GM04504 (cell line): ENCODE results near the gene DLK2.
"Not testable (repeated sequence)": the region's sequence is repeated elsewhere in the genome, so short reads cannot be mapped to it uniquely, and the experiment has no call there.

ENCODE experiments used
- DNase-seq: peaks from one replicate; pipeline ENCODE4 v3.0.0-alpha.2; 2012; ENCODE audit warnings: low read depth

DLK2 gene

GRCh38 chr6:43455531-43456428 is at the start of gene DLK2:
Gene DLK2 (minus strand): TSS chr6:43455548. CDS start chr6:43454825, 723 bp downstream.
- DNase-seq = no peak

GRCh38 chr6:43503443-43503842 is 48.1 kb upstream of the DLK2 start:
- no peak for DNase-seq

- no peak for DNase-seq
Measured at GRCh38 chr6:43502666-43503065, 47.3 kb upstream of the DLK2 start.

- no peak for DNase-seq
Measured at GRCh38 chr6:43500921-43501320, 45.6 kb upstream of the DLK2 start.

GRCh38 chr6:43499028-43499815 is 43.9 kb upstream of the DLK2 start:
- no peak for DNase-seq

GRCh38 chr6:43498291-43498690 is 42.9 kb upstream of the DLK2 start:
- DNase-seq = not testable (repeated sequence)

- no peak for DNase-seq
Measured at GRCh38 chr6:43497689-43498088, 42.3 kb upstream of the DLK2 start.

GRCh38 chr6:43497129-43497396 is 41.7 kb upstream of the DLK2 start:
- DNase-seq = no peak

GRCh38 chr6:43496370-43497128 is 41.2 kb upstream of the DLK2 start:
- DNase-seq = no peak

- no peak for DNase-seq
Measured at GRCh38 chr6:43495409-43495941, 40.1 kb upstream of the DLK2 start.

- no peak for DNase-seq
Measured at GRCh38 chr6:43494766-43495165, 39.4 kb upstream of the DLK2 start.

GRCh38 chr6:43494321-43494720 is 39.0 kb upstream of the DLK2 start:
- no peak for DNase-seq

GRCh38 chr6:43493833-43494232 is 38.5 kb upstream of the DLK2 start:
- no peak for DNase-seq

- DNase-seq = no peak
Measured at GRCh38 chr6:43493230-43493629, 37.9 kb upstream of the DLK2 start.

- DNase-seq = no peak
Measured at GRCh38 chr6:43492673-43493072, 37.3 kb upstream of the DLK2 start.

GRCh38 chr6:43491750-43492661 is 36.7 kb upstream of the DLK2 start:
- DNase-seq = no peak

GRCh38 chr6:43490523-43490939 is 35.2 kb upstream of the DLK2 start:
- DNase-seq = no peak

- DNase-seq = no peak
Measured at GRCh38 chr6:43489277-43490072, 34.1 kb upstream of the DLK2 start.

GRCh38 chr6:43488667-43489276 is 33.4 kb upstream of the DLK2 start:
- no peak for DNase-seq
